HG03060 (cell line): ENCODE data around the gene FGF21.
"Not testable (repeated sequence)": the region's sequence is repeated elsewhere in the genome, so short reads cannot be mapped to it uniquely, and the experiment has no call there.

Source experiments
- ATAC-seq: cut with Tn5 transposase; IDR thresholded peaks from one replicate; pipeline ENCODE4 v1.9.1; 2021; ENCODE audit warnings: low read depth, moderate number of reproducible peaks; ENCODE audit not compliant: unreplicated experiment

Gene FGF21

GRCh38 chr19:48755084-48755641 lies at the start of gene FGF21:
FGF21 (plus strand) TSS chr19:48755524; CDS start chr19:48756237, 713 bp downstream.
- no peak for ATAC-seq

GRCh38 chr19:48708471-48708870 lies 46.9 kb upstream of the FGF21 start:
- ATAC-seq = no peak

GRCh38 chr19:48711106-48711662 lies 44.1 kb upstream of the FGF21 start:
- no peak for ATAC-seq

- no peak for ATAC-seq
Measured at GRCh38 chr19:48713041-48713863, 42.1 kb upstream of the FGF21 start.

GRCh38 chr19:48713864-48714755 lies 41.2 kb upstream of the FGF21 start:
- peak; percentile 84 for ATAC-seq

GRCh38 chr19:48714759-48715675 lies 40.3 kb upstream of the FGF21 start:
- ATAC-seq = no peak

GRCh38 chr19:48715681-48716171 lies 39.6 kb upstream of the FGF21 start:
- no peak for ATAC-seq

GRCh38 chr19:48716562-48717291 lies 38.6 kb upstream of the FGF21 start:
- ATAC-seq = no peak

- ATAC-seq = not testable (repeated sequence)
Measured at GRCh38 chr19:48718106-48718505, 37.2 kb upstream of the FGF21 start.

GRCh38 chr19:48718711-48719231 lies 36.6 kb upstream of the FGF21 start:
- no peak for ATAC-seq

GRCh38 chr19:48719263-48720171 lies 35.8 kb upstream of the FGF21 start, which contains the start of gene MAMSTR:
MAMSTR (minus strand) TSS chr19:48719725; CDS start chr19:48719031, 694 bp downstream.
- no peak for ATAC-seq

- no peak for ATAC-seq
Measured at GRCh38 chr19:48720251-48720612, 35.1 kb upstream of the FGF21 start.

GRCh38 chr19:48720613-48721296 lies 34.6 kb upstream of the FGF21 start:
- ATAC-seq = peak; percentile 56

- ATAC-seq = no peak
Measured at GRCh38 chr19:48722196-48722708, 33.1 kb upstream of the FGF21 start.

- no peak for ATAC-seq
Measured at GRCh38 chr19:48724796-48725753, 30.2 kb upstream of the FGF21 start.

GRCh38 chr19:48726556-48726955 lies 28.8 kb upstream of the FGF21 start:
- no peak for ATAC-seq
